ENCODE measurements around the gene TTC33. TPM values are rescaled to one million over a fixed set of nuclear protein-coding genes. Genes with fewer than 3 reads are reported as not detected.

Gene TTC33
- total RNA-seq, 1 donor from 2014 or later, result 52.5 TPM

GRCh38 chr5:40690267-40690666 is 65.5 kb downstream of the TTC33 start:
- Histone ChIP-seq H3K27ac (no peak overlapping the region), H3K79me2 (ENCODE audit: low read depth) (no peaks in the 10 kb centered on the region)
- TF ChIP-seq EZH2phosphoT487 (IDR thresholded peaks at IDR 0.05), result no peak

GRCh38 chr5:40689438-40689837 is 66.3 kb downstream of the TTC33 start:
- H3K4me2 ChIP-seq, result no peak overlapping the region
- H3K9me3 Mint-ChIP-seq, result no peaks in the 10 kb centered on the region
- no peak overlapping the region for H2AFZ ChIP-seq (replicated peaks)
- no peaks in the 10 kb centered on the region for H3K4me1 ChIP-seq
- DNase-seq (ENCODE audit: low spot score), result no peak
- peaks cover 2% of the 10 kb centered on the region for H3K27me3 Mint-ChIP-seq (ENCODE audit: insufficient read depth, low read depth)
- H3F3A ChIP-seq (ENCODE audit: low read depth), result no peaks in the 10 kb centered on the region
- H3K36me3 ChIP-seq, result no peaks in the 10 kb centered on the region
- no peaks in the 10 kb centered on the region for H3K79me2 ChIP-seq (ENCODE audit: low read depth)
- peaks cover 10% of the 10 kb centered on the region for H3K27me3 ChIP-seq
- TF ChIP-seq CTCF (IDR thresholded peaks at IDR 0.05), result no peak
- TF ChIP-seq EZH2 (IDR thresholded peaks at IDR 0.05), result no peak
- TF ChIP-seq EZH2phosphoT487 (IDR thresholded peaks at IDR 0.05), result no peak
- no peaks in the 10 kb centered on the region for H3K4me1 Mint-ChIP-seq
- no peak overlapping the region for H3K4me3 ChIP-seq
- H3K27ac Mint-ChIP-seq, result no peak overlapping the region
- H3K9me3 ChIP-seq (ENCODE audit: low read depth), result no peaks in the 10 kb centered on the region
- H3K36me3 Mint-ChIP-seq, result no peaks in the 10 kb centered on the region
- no peak overlapping the region for H3K27ac ChIP-seq
- no peaks in the 10 kb centered on the region for H4K20me1 ChIP-seq (ENCODE audit: low read depth)
- H3K4me3 Mint-ChIP-seq, result no peak overlapping the region
- no peak overlapping the region for H3K9ac ChIP-seq

More at GRCh38 chr5:40690267-40690666, 65.5 kb downstream of the TTC33 start:
- Histone ChIP-seq H3K4me1 (no peaks in the 10 kb centered on the region), H3K36me3 (no peaks in the 10 kb centered on the region), H3K9ac (no peak overlapping the region), H3F3A (ENCODE audit: low read depth) (no peaks in the 10 kb centered on the region), H2AFZ (replicated peaks) (no peak overlapping the region), H3K4me3 (no peak overlapping the region), H3K27me3 (peaks cover 2% of the 10 kb centered on the region), H3K4me2 (no peak overlapping the region), H3K9me3 (ENCODE audit: low read depth) (no peaks in the 10 kb centered on the region), H4K20me1 (ENCODE audit: low read depth) (no peaks in the 10 kb centered on the region)
- Mint-ChIP-seq H3K4me1 (no peaks in the 10 kb centered on the region), H3K27me3 (ENCODE audit: insufficient read depth, low read depth) (peaks cover 2% of the 10 kb centered on the region), H3K9me3 (no peaks in the 10 kb centered on the region), H3K36me3 (no peaks in the 10 kb centered on the region), H3K4me3 (no peak overlapping the region), H3K27ac (no peak overlapping the region)
- DNase-seq (ENCODE audit: low spot score), result no peak

GRCh38 chr5:40688996-40689395 is 66.8 kb downstream of the TTC33 start:
- H3K4me1 Mint-ChIP-seq, result no peaks in the 10 kb centered on the region
- H3K27me3 ChIP-seq, result peaks cover 15% of the 10 kb centered on the region
- no peak for TF ChIP-seq EZH2phosphoT487 (IDR thresholded peaks at IDR 0.05)
- TF ChIP-seq EZH2 (IDR thresholded peaks at IDR 0.05), result no peak
- no peak overlapping the region for H3K4me3 ChIP-seq
- peaks cover 2% of the 10 kb centered on the region for H3K27me3 Mint-ChIP-seq (ENCODE audit: insufficient read depth, low read depth)
- H3K9me3 Mint-ChIP-seq, result no peaks in the 10 kb centered on the region
- no peaks in the 10 kb centered on the region for H3K9me3 ChIP-seq (ENCODE audit: low read depth)
- no peak overlapping the region for H3K9ac ChIP-seq
- no peak overlapping the region for H3K27ac Mint-ChIP-seq
- no peaks in the 10 kb centered on the region for H3F3A ChIP-seq (ENCODE audit: low read depth)
- no peaks in the 10 kb centered on the region for H3K4me1 ChIP-seq
- no peaks in the 10 kb centered on the region for H4K20me1 ChIP-seq (ENCODE audit: low read depth)
- no peak overlapping the region for H3K27ac ChIP-seq
- H3K4me3 Mint-ChIP-seq, result no peak overlapping the region
- no peaks in the 10 kb centered on the region for H3K36me3 ChIP-seq
- H3K79me2 ChIP-seq (ENCODE audit: low read depth), result no peaks in the 10 kb centered on the region
- no peaks in the 10 kb centered on the region for H3K36me3 Mint-ChIP-seq
- H3K4me2 ChIP-seq, result no peak overlapping the region
- no peak for DNase-seq (ENCODE audit: low spot score)
- H2AFZ ChIP-seq (replicated peaks), result no peak overlapping the region

GRCh38 chr5:40688127-40688761 is 67.5 kb downstream of the TTC33 start:
- no peaks in the 10 kb centered on the region for H3K36me3 Mint-ChIP-seq

More at GRCh38 chr5:40688127-40688761, 67.5 kb downstream of the TTC33 start:
- Mint-ChIP-seq H3K4me3 (no peak overlapping the region), H3K27me3 (ENCODE audit: insufficient read depth, low read depth) (peaks cover 4% of the 10 kb centered on the region), H3K4me1 (no peaks in the 10 kb centered on the region), H3K27ac (no peak overlapping the region), H3K9me3 (no peaks in the 10 kb centered on the region)
- TF ChIP-seq EZH2phosphoT487 (IDR thresholded peaks at IDR 0.05) (no peak), CTCF (IDR thresholded peaks at IDR 0.05) (peak; percentile 87), EZH2 (IDR thresholded peaks at IDR 0.05) (no peak)
- Histone ChIP-seq H3K9ac (no peak overlapping the region), H3K4me3 (no peak overlapping the region), H3K27me3 (peaks cover 22% of the 10 kb centered on the region), H3K36me3 (no peaks in the 10 kb centered on the region), H2AFZ (replicated peaks) (no peak overlapping the region), H3K4me2 (no peak overlapping the region), H4K20me1 (ENCODE audit: low read depth) (no peaks in the 10 kb centered on the region), H3K27ac (no peak overlapping the region), H3K79me2 (ENCODE audit: low read depth) (no peaks in the 10 kb centered on the region), H3K4me1 (no peaks in the 10 kb centered on the region), H3F3A (ENCODE audit: low read depth) (no peaks in the 10 kb centered on the region), H3K9me3 (ENCODE audit: low read depth) (no peaks in the 10 kb centered on the region)
- peak; percentile 89 for DNase-seq (ENCODE audit: low spot score)
